GM21528 (cell line): ENCODE measurements around the gene POLD3.
"Not testable (repeated sequence)": the region's sequence is repeated elsewhere in the genome, so short reads cannot be mapped to it uniquely, and the experiment has no call there.

Experiments used
- ATAC-seq: cut with Tn5 transposase; IDR thresholded peaks from one replicate; pipeline ENCODE4 v1.9.1; 2021; ENCODE audit warnings: mild to moderate bottlenecking, moderate library complexity; ENCODE audit not compliant: unreplicated experiment, low FRiP score

POLD3 gene

DNA sequence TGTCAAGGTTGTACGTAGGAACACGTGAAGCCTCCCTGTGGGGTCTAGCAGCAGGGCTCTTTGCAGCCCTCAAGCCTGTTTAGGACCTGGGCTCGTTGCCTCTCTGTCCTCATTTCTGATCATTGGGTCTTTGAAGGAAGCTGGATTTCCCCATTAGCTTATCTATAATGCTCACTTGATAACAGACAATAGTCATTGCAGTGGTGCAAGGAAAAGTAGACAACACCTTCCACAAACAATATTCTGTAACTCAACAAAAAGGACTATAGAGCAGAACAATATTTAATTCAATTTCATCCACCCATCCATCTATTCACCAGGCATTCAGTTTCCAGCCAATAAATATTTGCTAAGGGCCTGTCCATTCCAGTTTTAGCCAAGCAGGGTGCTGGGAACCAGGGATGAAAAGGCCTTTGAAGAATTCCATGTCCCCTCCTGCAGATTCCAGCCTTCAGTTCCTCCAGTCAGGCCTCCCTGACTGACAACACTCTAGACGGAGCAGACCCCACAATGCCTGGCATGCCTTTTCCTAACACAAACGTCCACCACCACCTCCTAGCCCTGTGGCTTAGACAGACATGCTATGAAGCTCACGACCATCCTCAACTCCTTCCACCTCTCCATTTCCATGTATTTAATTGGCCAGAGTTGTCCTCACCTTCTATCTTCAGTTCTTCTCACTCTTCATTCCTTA lies 12.7 kb upstream of the POLD3 start:
- no peak for ATAC-seq

DNA sequence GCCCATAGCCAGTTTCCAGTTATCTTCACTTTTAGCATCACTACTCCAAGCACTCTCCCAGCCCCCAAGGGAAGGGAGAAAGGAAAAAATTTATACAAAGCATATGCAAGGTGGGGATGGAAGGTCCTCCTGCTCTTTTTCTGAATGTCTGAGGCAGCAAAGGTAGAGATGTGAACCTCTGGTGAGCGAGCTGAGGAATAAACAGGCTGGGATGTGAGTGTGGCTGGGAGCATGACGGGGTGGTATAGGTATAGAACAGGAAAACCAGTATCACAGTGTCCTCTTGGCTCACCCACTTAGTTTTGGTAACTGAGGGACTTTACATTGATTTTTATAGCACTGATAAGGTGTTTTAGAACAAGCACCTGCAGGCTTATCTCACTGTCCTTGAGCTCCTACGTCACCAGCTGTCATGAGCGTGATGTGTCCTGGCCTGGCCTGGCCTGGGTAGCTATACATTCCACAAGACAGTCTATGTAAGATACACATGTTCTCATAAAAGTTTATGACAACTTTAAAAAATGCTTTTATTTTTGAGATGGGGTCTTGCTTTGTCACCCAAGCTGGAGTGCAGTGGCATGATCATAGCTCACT lies 10.3 kb upstream of the POLD3 start:
- ATAC-seq = no peak

DNA sequence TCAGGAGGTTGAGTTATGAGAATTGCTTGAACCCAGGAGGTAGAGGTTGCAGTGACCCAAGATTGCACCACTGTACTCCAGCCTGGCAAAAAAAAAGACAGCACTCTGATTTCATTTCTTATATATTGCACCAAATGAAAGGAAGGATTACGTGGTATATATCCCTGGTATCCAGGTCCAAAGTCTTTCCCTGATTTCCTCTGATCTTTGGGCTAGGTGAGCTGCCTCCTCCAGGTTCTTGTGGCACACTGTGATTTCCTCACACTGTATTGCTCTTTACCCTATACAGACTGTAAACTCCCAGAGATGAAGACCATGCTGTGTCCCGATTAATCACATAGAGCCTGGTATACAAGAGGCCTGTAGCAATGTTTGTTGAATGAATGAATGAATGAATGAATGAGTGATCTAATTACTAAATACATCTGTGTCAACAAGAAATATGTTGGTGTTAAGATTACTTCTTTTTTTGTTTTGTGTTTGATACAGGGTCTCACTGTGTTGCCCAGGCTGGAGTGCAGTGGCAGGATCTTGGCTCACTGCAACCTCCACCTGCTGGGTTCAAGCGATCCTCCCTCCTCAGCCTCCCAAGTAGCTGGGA lies 9.3 kb upstream of the POLD3 start:
- ATAC-seq = no peak

DNA sequence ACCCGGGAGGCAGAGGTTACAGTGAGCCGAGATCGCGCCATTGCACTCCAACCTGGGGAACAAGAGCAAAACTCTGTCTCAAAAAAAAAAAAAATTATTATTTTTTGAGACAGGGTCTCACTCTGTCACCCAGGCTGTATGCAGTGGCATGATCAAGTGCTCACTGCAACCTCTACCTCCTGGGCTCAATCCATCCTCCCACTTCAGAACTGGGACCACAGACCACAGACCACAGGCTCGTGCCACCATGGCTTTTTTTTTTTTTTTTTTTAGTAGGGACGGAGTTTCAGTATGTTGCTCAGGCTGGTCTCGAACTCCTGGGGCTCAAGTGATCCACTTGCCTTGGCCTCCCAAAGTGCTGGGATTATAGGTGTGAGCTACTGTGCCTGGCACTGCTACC lies 1.9 kb upstream of the POLD3 start:
- not testable (repeated sequence) for ATAC-seq

DNA sequence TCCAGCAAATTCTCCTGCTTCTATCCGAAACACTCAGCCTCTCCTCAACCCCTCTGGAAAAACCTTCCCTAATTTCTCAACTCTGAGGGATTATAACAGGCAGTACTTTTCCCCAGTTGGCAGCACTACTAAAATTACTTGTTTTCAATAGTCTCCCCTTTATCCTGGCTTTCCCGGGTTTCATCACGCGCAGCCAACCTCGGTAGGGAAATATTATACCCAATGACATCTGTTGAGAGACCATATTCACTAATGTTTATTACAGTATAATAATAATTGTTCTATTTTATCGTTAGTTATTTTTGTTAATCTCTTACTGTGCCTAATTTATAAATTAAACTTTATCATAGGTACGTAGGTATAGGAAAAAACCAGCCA lies 330 bp upstream of the POLD3 start:
- no peak for ATAC-seq

DNA sequence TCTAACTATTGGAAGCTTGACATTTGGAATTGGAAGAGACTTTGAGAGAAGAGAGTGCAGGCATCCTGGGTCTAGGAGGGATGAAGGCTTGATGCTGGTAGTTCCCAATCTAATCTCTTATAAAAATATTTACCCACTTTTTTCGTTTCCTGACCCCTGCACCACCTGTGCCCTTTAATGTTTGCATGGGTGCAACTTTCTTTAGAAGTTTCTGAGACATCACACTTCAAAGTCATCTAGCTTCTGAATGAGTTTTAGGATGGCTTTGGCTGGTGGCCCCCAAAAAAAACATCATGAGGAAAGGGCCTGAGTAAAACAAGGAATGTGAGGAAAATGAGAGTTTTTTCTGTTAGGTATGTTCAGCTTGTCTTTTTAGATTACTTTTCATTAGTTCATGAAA lies 1.1 kb downstream of the POLD3 start:
- no peak for ATAC-seq

DNA sequence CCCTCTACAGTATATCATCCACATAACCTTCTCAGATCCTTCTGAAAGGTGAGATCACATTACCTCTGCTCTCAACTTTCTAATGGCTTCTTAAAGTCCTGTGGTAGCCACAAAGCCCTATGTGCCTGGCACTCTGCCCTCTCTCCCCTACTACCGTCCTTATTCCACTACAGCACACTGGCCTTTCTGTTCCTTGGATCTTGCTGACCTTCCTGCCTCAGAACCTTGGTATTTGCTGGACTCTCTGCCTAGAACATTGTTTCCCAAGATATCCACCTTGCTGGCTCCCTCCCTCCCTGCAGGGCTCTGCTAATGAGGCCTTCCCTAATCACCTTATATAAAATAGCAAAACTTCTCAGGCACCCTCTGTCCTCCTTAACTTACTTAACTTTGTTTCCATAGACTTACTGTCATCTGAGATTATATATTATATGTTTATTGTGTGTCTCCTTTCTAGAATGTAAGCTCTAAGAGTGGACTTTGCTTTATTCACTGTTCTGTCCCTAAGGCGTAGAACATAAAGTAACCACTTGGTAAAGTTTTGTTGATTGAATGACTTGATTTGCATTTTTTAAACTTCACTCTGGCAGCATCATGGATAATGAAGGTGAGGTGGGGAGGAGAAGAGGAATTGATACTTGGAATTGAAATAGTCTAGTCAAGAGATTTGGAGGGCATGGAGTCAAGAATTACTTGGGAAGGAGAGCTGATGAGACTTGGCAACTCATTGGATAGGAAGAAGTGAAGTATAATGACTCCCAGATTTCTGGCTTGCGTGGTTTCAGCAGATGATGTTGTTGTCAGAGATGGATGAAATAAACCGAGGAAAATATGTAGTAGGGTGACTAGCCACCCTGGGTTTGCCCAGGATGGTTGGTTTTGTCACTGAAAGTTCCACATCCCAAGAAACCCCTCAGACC lies 10.5 kb downstream of the POLD3 start:
- ATAC-seq = no peak

DNA sequence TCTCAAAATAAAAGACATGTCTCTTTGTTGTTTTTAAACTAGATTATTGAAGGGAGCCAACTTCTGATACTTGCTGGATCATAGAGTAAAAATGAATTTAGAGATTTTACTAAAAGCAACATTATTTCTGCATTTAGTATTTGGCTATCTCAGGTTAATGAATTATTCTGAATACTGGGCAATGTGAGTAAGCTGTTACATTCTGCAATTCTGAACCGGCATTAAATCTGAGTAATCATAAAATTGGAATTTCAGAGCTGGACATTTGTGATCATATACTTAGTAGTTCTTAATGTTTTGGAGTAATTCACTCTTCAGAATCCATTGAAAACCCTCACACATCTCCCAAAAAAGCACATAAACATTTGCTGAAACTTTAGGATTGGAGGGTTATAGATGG lies 11.5 kb downstream of the POLD3 start:
- no peak for ATAC-seq

DNA sequence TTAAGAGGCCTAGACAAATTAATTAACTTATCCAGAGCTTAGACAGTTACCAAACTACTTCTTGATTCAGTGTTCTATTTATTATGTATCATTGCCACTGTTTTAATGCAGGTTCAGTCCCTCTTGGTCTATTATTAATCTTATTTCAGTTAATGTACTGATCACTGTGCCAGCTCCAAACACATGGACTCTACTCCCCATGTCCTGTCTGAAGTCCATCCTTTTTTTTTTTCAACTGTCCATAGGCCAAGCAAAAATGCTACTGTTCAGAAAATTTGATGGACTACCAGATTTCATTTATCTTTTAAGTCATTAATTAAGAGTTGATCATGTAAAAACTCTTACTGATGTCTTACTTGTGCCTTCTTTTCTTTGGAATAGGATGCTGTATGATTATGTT lies 11.9 kb downstream of the POLD3 start:
- no peak for ATAC-seq

DNA sequence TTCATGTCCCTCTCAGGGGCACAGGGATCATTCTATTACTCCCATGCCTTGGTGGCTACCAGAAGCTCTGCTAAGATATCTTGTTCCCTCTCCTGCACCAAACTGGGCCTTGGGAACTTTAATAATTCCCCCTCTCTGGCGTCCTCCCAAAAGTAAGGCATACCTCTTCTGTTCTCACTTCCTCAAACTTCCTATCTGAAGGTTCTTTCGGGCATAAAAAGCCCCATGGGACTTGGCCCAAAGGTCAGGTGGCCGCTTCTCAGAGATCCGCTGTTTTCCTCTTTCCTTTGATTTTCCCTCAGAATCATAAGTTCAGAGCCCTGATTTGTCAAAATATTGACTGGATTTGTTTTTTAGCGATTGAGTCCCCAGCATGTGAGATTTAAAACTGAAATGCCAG lies 13.0 kb downstream of the POLD3 start:
- no peak for ATAC-seq

DNA sequence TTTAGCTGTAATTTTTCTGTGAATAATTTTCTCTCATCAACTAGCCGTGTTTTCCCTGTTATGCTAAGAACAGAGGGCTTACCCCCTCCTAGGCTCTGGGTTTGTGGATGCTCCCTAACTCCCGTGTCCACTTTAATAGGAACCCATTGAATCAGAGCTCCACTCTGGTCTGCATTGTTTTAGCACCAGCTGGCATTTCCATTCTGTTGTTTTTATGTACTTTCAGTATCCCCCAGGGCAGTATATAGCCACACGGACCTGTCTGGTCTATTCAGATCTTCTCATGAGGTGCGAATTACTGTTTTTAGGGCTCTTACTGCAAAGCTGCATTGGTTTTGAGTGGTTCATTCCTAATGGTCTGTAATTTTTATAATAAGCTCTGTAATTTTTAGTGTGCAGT lies 16.0 kb downstream of the POLD3 start:
- no peak for ATAC-seq

DNA sequence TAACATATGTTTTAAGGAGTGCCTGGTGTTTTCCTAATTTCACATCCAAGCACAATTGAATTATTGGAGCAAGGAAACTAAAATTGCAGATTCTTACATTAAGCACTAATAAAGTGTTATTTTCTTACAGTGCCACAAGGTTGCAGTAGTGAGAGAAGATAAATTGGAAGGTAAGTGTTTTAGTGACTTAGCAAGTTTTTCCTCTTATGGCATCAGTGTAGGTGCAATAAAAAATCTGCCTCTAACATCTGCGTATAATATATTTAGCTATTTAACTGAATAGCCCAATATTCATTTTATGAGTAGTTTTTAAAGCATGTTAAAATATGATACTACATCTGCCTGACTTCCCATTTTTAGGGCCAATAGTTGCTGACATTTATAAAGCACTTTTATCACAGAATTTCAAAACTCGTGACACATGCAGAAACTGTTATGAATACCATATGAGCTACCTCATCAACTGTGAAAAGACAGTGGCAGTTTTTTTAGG lies 19.0 kb downstream of the POLD3 start:
- no peak for ATAC-seq

DNA sequence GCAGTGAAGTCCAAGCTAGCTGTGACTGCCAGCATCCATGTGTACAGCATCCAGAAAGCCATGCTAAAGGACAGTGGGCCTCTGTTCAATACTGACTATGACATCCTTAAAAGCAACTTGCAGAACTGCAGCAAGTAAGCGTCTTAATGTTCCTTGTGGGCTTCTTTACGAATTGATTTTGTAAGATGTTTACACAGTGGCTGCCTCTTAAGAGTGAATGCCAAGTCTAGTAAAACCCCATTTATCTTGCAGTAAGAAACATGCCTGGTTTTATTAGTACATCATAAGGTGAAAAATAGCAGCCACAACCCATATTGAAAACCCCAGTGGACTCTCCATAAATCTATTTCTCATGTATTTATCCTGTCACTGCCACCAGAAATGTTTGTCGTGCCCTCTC lies 20.5 kb downstream of the POLD3 start:
- no peak for ATAC-seq

DNA sequence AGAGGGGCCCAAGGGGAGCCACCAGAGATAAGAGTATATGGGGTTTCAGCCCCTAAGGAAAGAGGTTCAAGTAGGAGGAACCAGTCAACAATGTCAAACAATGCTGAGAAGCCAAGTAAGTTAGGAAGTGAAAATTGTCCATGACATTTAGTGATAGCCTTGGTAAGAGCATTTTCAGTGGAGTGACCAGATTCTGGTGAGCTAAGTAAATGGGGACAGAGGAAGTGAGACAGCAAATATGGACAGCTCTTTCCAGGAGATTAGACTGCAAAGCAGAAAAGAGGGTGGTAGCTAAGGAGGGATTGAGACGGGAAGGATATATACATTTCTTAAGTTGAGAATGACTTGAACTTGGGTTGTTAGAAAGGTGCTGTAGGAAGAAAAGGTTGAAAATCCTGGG lies 22.9 kb downstream of the POLD3 start:
- no peak for ATAC-seq

DNA sequence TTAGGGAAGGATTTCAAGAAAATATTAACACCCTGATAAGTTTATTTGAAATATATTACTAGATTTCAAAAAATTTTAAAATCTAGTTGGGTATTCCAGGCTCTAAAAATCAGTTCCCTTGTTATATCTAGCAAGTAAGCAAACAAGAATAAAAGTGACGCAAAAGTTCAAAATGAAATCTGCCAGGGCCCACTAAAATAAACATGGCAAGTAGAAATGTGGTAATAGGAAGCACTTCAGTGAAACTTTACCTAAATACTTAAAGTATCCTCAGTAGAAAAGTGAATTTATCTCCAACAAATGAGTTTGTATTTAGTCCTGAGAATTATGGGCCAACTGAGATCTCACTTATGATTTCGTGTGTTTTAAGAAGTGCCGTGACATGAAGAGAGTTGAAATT lies 23.6 kb downstream of the POLD3 start:
- ATAC-seq = no peak

DNA sequence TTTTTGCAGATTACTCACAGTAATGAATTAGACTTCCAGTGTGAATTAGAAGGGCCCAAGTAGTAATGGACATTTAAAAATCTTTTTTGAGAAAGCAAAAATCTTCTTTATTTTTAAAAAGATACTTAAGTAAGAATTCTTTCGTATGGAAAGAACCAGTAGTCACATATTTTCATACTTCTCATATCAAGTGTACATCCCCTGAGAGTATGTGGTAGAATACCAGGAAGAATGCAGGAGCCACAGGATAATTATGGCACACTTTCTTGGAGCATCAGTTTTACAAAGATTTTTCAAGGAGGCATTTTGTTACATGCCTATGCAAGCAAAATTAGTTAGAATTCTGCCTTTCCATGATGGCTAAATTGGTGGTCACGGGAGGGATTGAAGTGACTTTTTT lies 28.1 kb downstream of the POLD3 start:
- no peak for ATAC-seq

DNA sequence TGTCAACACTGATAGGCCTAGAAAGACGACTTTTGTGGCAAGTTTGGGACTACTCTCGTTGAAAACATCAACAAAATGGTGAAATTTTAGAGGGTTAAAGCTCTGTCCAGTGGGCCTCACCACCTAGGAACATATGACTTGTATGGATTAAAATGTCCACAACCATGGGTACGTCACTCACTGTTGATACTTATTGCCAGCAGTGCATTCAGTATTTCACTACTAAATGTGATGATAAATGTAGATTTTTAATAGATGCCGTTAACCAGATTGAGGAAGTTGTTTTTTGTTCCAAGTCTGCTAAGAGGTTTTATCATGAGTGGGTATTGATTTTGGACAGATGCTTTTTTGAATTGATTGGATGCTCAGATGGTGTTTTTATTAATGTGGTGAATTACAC lies 33.7 kb downstream of the POLD3 start:
- no peak for ATAC-seq

DNA sequence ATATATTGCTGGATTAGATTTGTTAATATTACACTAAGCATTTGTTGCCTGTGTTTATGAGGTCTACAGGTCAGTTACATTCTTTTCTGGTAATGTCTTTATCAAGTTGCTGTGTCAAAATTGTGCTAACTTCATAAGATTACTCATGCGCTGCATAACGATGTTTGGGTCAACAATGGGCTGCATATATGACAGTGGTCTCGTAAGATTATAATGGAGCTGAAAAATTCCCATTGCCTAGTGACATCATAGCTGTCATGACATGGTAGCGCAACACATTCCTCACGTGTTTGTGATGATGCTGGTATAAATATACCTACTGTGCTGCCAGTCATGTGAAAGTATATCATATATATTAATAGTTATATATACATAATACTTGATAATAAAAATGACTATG lies 34.2 kb downstream of the POLD3 start:
- no peak for ATAC-seq

DNA sequence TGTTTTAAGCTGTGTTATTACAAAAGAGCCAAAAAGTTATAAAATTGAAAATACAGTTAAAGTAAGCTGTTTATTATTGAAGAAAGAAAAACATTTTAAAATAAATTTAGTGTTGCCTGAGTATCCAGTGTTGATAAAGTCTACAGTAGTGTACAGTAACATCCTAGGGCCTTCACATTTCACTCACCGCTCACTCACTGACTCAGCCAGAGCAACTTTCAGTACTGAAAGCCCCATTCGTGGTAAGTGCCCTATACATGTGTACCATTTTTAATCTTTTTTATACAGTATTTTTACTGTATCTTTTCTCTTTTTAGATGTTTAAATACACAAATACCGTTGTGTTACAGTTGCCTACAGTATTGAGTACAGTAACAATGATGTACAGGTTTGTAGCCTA lies 35.0 kb downstream of the POLD3 start:
- ATAC-seq = no peak

DNA sequence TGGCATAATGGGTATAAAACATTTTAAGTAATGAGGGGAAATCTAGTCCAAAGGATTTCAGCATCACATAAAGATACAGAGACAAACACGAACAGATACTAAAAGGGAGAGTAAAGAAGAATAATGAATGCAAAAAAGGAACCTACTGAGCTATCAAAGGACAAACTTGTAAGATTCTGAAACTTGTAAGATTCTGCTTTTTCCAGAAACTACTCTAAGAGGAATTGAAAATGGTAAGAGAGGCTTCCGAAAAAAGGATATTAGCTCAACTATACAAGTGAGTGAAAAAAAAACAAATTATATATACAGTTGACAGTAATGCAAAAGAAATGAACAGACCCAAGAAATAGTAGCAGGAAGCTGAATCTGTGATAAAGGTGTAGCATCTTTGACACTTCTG lies 37.7 kb downstream of the POLD3 start:
- ATAC-seq = no peak
